ENCODE data around the gene ZBTB21.

Gene ZBTB21

GRCh38 chr21:41987310-41987709 lies 22.9 kb downstream of the ZBTB21 start:
- no peak for DNase-seq

GRCh38 chr21:41985662-41986416 lies 24.3 kb downstream of the ZBTB21 start:
- DNase-seq: no peak

GRCh38 chr21:41983229-41983628 lies 26.9 kb downstream of the ZBTB21 start:
- no peak for DNase-seq

GRCh38 chr21:41980561-41980960 lies 29.6 kb downstream of the ZBTB21 start:
- no peak for DNase-seq

GRCh38 chr21:41979751-41980369 lies 30.3 kb downstream of the ZBTB21 start:
- DNase-seq: no peak

GRCh38 chr21:41979335-41979734 lies 30.8 kb downstream of the ZBTB21 start:
- DNase-seq: no peak

- DNase-seq: no peak
Measured at GRCh38 chr21:41977034-41977950, 32.9 kb downstream of the ZBTB21 start.

GRCh38 chr21:41976611-41977010 lies 33.5 kb downstream of the ZBTB21 start:
- no peak for DNase-seq

- DNase-seq: peak; percentile 46
Measured at GRCh38 chr21:41975391-41976272, 34.5 kb downstream of the ZBTB21 start.

GRCh38 chr21:41974752-41975053 lies 35.5 kb downstream of the ZBTB21 start:
- DNase-seq: peak; percentile 36

- peak; percentile 63 for DNase-seq
Measured at GRCh38 chr21:41973861-41974751, 36.1 kb downstream of the ZBTB21 start.

GRCh38 chr21:41973427-41973831 lies 36.7 kb downstream of the ZBTB21 start:
- peak; percentile 22 for DNase-seq

GRCh38 chr21:41972511-41973205 lies 37.5 kb downstream of the ZBTB21 start:
- peak; percentile 56 for DNase-seq

GRCh38 chr21:41971891-41972290 lies 38.3 kb downstream of the ZBTB21 start:
- DNase-seq: peak; percentile 27

- peak; percentile 21 for DNase-seq
Measured at GRCh38 chr21:41970751-41971653, 39.2 kb downstream of the ZBTB21 start.

GRCh38 chr21:41970106-41970391 lies 40.1 kb downstream of the ZBTB21 start:
- no peak for DNase-seq

- peak; percentile 27 for DNase-seq
Measured at GRCh38 chr21:41967708-41968107, 42.5 kb downstream of the ZBTB21 start.

- peak; percentile 25 for DNase-seq
Measured at GRCh38 chr21:41966872-41967621, 43.1 kb downstream of the ZBTB21 start.
